Measurements from ENCODE around the gene ROR1.

ROR1 gene

GRCh38 chr1:63845346-63845745 lies 71.5 kb downstream of the ROR1 start:
- Histone ChIP-seq H3K9ac (no peak overlapping the region), H3K9me3 (ENCODE audit: control insufficient read depth, low read length) (no peaks in the 10 kb centered on the region), H3K79me2 (no peaks in the 10 kb centered on the region), H3K4me2 (ENCODE audit: low read length) (no peak overlapping the region), H3K27ac (no peak overlapping the region), H3K36me3 (ENCODE audit: control insufficient read depth, insufficient read depth, low read length) (no peaks in the 10 kb centered on the region), H3K4me1 (no peaks in the 10 kb centered on the region), H2AFZ (no peak overlapping the region), H3K27me3 (ENCODE audit: control insufficient read depth, insufficient read depth, low read length) (no peaks in the 10 kb centered on the region), H3K4me3 (ENCODE audit: low read depth, low read length) (no peak overlapping the region)
- TF ChIP-seq CTCF (IDR thresholded peaks at IDR 0.05): no peak

- H3K4me3 ChIP-seq (ENCODE audit: low read depth, low read length): no peak overlapping the region
- H3K27ac ChIP-seq: no peak overlapping the region
- no peaks in the 10 kb centered on the region for H3K36me3 ChIP-seq (ENCODE audit: control insufficient read depth, insufficient read depth, low read length)
Measured at GRCh38 chr1:63847308-63847910, 73.6 kb downstream of the ROR1 start.

GRCh38 chr1:63848733-63849132 lies 74.9 kb downstream of the ROR1 start:
- Histone ChIP-seq H3K36me3 (ENCODE audit: control insufficient read depth, insufficient read depth, low read length) (no peaks in the 10 kb centered on the region), H3K4me2 (ENCODE audit: low read length) (no peak overlapping the region), H3K27me3 (ENCODE audit: control insufficient read depth, insufficient read depth, low read length) (no peaks in the 10 kb centered on the region), H3K4me3 (ENCODE audit: low read depth, low read length) (no peak overlapping the region), H2AFZ (no peak overlapping the region), H3K9me3 (ENCODE audit: control insufficient read depth, low read length) (no peaks in the 10 kb centered on the region), H3K27ac (no peak overlapping the region), H3K79me2 (no peaks in the 10 kb centered on the region), H3K9ac (no peak overlapping the region), H3K4me1 (no peaks in the 10 kb centered on the region)
- TF ChIP-seq CTCF (IDR thresholded peaks at IDR 0.05): no peak

More at GRCh38 chr1:63847308-63847910, 73.6 kb downstream of the ROR1 start:
- H3K9me3 ChIP-seq (ENCODE audit: control insufficient read depth, low read length): no peaks in the 10 kb centered on the region
- H3K27me3 ChIP-seq (ENCODE audit: control insufficient read depth, insufficient read depth, low read length): no peaks in the 10 kb centered on the region
- no peak overlapping the region for H3K4me2 ChIP-seq (ENCODE audit: low read length)
- H3K9ac ChIP-seq: no peak overlapping the region
- no peak overlapping the region for H2AFZ ChIP-seq
- no peaks in the 10 kb centered on the region for H3K79me2 ChIP-seq
- no peaks in the 10 kb centered on the region for H3K4me1 ChIP-seq
- no peak for TF ChIP-seq CTCF (IDR thresholded peaks at IDR 0.05)

GRCh38 chr1:63849149-63849548 lies 75.3 kb downstream of the ROR1 start:
- Histone ChIP-seq H3K9ac (no peak overlapping the region), H3K4me1 (no peaks in the 10 kb centered on the region), H3K9me3 (ENCODE audit: control insufficient read depth, low read length) (no peaks in the 10 kb centered on the region), H3K4me2 (ENCODE audit: low read length) (no peak overlapping the region), H3K27ac (no peak overlapping the region), H3K27me3 (ENCODE audit: control insufficient read depth, insufficient read depth, low read length) (no peaks in the 10 kb centered on the region), H3K36me3 (ENCODE audit: control insufficient read depth, insufficient read depth, low read length) (no peaks in the 10 kb centered on the region), H3K4me3 (ENCODE audit: low read depth, low read length) (no peak overlapping the region), H3K79me2 (no peaks in the 10 kb centered on the region), H2AFZ (no peak overlapping the region)
- no peak for TF ChIP-seq CTCF (IDR thresholded peaks at IDR 0.05)

- Histone ChIP-seq H3K4me3 (ENCODE audit: low read depth, low read length) (no peak overlapping the region), H3K9me3 (ENCODE audit: control insufficient read depth, low read length) (no peaks in the 10 kb centered on the region), H3K9ac (no peak overlapping the region), H3K4me2 (ENCODE audit: low read length) (no peak overlapping the region), H3K4me1 (no peaks in the 10 kb centered on the region), H3K79me2 (no peaks in the 10 kb centered on the region), H2AFZ (no peak overlapping the region), H3K27me3 (ENCODE audit: control insufficient read depth, insufficient read depth, low read length) (no peaks in the 10 kb centered on the region), H3K27ac (no peak overlapping the region), H3K36me3 (ENCODE audit: control insufficient read depth, insufficient read depth, low read length) (no peaks in the 10 kb centered on the region)
- no peak for TF ChIP-seq CTCF (IDR thresholded peaks at IDR 0.05)
Measured at GRCh38 chr1:63854091-63854490, 80.3 kb downstream of the ROR1 start.

Data from parathyroid adenoma (tissue), 2 donors.